Tibial nerve (tissue), 4 donors: Measurements from ENCODE around the gene XRCC4. TPM values are rescaled to one million over a fixed set of nuclear protein-coding genes. Genes with fewer than 3 reads are reported as not detected.

Source experiments
- DNase-seq, 2 donors: peaks; one replicate each; pipeline ENCODE4 v3.0.0-alpha.2; 2019; ENCODE audit warnings: low spot score in 2 of 2
- H3K27ac ChIP-seq, 4 donors: fragments of 200-600 bp; sonication (generic) in 3 of 4; one replicate each; pipeline ENCODE4 v1.5.1; 2017 to 2019; ENCODE audit warnings: mild to moderate bottlenecking in 1 of 4
- H3K27me3 ChIP-seq, 2 donors: fragments of 200-600 bp; sonication (generic) in 1 of 2; one replicate each; pipeline versions ENCODE4 v1.5.1 to v1.6.0; 2017 to 2019
- H3K36me3 ChIP-seq, 3 donors: fragments of 200-600 bp; sonication (generic); one replicate each; pipeline ENCODE4 v1.5.1; 2018 to 2019
- H3K4me1 ChIP-seq, 4 donors: fragments of 200-600 bp; sonication (generic) in 3 of 4; one replicate each; pipeline ENCODE4 v1.5.1; 2017 to 2019
- H3K4me3 ChIP-seq, 4 donors: fragments of 200-600 bp; sonication (generic) in 3 of 4; one replicate each; pipeline ENCODE4 v1.5.1; 2017 to 2019; ENCODE audit warnings: mild to moderate bottlenecking in 1 of 4, moderate library complexity in 1 of 4
- H3K9me3 ChIP-seq, 4 donors: fragments of 200-600 bp; sonication (generic) in 3 of 4; one replicate each; pipeline ENCODE4 v1.5.1; 2017 to 2019
- CTCF ChIP-seq, 5 experiments: fragments of 200-600 bp in 3 of 5; fragments of 450-650 bp in 2 of 5; sonication (generic) in 3 of 5; IDR thresholded peaks; one replicate each; pipeline ENCODE4 v1.5.1; 2016 to 2019; ENCODE audit warnings: antibody characterized with exemption in 5 of 5, mild to moderate bottlenecking in 3 of 5, moderate library complexity in 2 of 5
- EP300 ChIP-seq, 2 donors: sonication (generic); formaldehyde crosslinking; IDR thresholded peaks; one replicate each; pipeline ENCODE4 v1.6.1; 2017; ENCODE audit warnings: antibody characterized with exemption in 2 of 2, mild to moderate bottlenecking in 1 of 2
- POLR2A ChIP-seq, 2 donors: fragments of 450-650 bp; IDR thresholded peaks; one replicate each; pipeline ENCODE4 v1.6.1; 2017; ENCODE audit warnings: antibody characterized with exemption in 2 of 2, mild to moderate bottlenecking in 2 of 2, moderate library complexity in 2 of 2
- WGBS, 2 donors: methylation state at CpG; one replicate each; pipeline ENCODE4 v1.1.5; 2018; 5-methylcytosine and 5-hydroxymethylcytosine counted together
- total RNA-seq, 4 donors: library from RNA; depleted of rRNA; stranded (reverse); fragments of >200 nt; gene quantifications; one replicate each; pipeline ENCODE4 v1.1.0, GENCODE V29; 2016

The XRCC4 gene
- total RNA-seq, 4 donors from 2014 or later: 3.1 to 11.7 (median 8.2) TPM

GRCh38 chr5:83394190-83394589 lies 316.8 kb downstream of the XRCC4 start:
- TF ChIP-seq POLR2A (IDR thresholded peaks at IDR 0.05) (no peak), CTCF (IDR thresholded peaks at IDR 0.05) (no peak)
- Histone ChIP-seq H3K36me3 (no peaks in the 10 kb centered on the region), H3K27ac (no peak overlapping the region), H3K27me3 (no peaks in the 10 kb centered on the region), H3K9me3 (no peaks in the 10 kb centered on the region), H3K4me1 (no peaks in the 10 kb centered on the region), H3K4me3 (no peak overlapping the region)
- WGBS, 2 donors: 92 to 96% methylated on average over 2 of the region's 2 CpGs
- DNase-seq: no peak

GRCh38 chr5:83396662-83397061 lies 319.3 kb downstream of the XRCC4 start:
- Histone ChIP-seq H3K27me3 (no peaks in the 10 kb centered on the region), H3K36me3 (no peaks in the 10 kb centered on the region), H3K4me1 (no peaks in the 10 kb centered on the region), H3K9me3 (no peaks in the 10 kb centered on the region), H3K27ac (no peak overlapping the region), H3K4me3 (no peak overlapping the region)
- TF ChIP-seq EP300 (IDR thresholded peaks at IDR 0.05): no peak
- no peak for TF ChIP-seq CTCF (IDR thresholded peaks at IDR 0.05)
- TF ChIP-seq POLR2A (IDR thresholded peaks at IDR 0.05): no peak
- WGBS, 2 donors: 84 to 93% methylated on average over 1 of the region's 1 CpG
- no peak for DNase-seq

- no peaks in the 10 kb centered on the region for H3K4me1 ChIP-seq
- H3K27me3 ChIP-seq: no peaks in the 10 kb centered on the region
- H3K36me3 ChIP-seq: no peaks in the 10 kb centered on the region
- TF ChIP-seq CTCF (IDR thresholded peaks at IDR 0.05) (no peak), EP300 (IDR thresholded peaks at IDR 0.05) (no peak), POLR2A (IDR thresholded peaks at IDR 0.05) (no peak)
- no peak overlapping the region for H3K27ac ChIP-seq
- WGBS, 2 donors: 35 to 39% methylated on average over 1 of the region's 1 CpG
- no peak for DNase-seq
- H3K9me3 ChIP-seq: no peaks in the 10 kb centered on the region
- H3K4me3 ChIP-seq: no peak overlapping the region
These were observed 320.3 kb downstream of the XRCC4 start for GRCh38 chr5:83397658-83398057.

- Histone ChIP-seq H3K27ac (no peak overlapping the region), H3K4me1 (no peaks in the 10 kb centered on the region), H3K4me3 (no peak overlapping the region), H3K9me3 (no peaks in the 10 kb centered on the region), H3K27me3 (no peaks in the 10 kb centered on the region), H3K36me3 (no peaks in the 10 kb centered on the region)
- TF ChIP-seq EP300 (IDR thresholded peaks at IDR 0.05) (no peak), POLR2A (IDR thresholded peaks at IDR 0.05) (no peak), CTCF (IDR thresholded peaks at IDR 0.05) (no peak)
- 90 to 91% methylated on average over 4 of the region's 4 CpGs for WGBS, 2 donors
- no peak for DNase-seq
These were observed 322.9 kb downstream of the XRCC4 start for GRCh38 chr5:83400241-83400640.

DNA sequence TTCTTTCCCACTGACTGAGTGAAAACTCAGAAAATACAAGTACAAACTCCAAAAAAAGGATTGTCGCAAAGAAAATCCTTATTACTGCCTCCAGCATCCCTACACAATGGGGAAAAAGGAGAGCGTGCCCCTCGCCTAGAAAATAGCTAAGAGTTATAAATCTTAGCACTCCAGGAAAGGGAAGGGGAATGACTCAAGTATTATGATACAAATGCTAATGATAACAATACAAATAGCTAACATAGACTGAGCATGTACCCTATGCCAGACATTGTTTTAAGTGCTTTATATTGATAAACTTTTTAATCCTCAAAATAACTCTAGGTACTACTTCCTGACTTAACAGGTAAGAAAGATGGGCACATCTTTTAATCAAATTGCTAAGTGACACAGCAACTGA lies 323.4 kb downstream of the XRCC4 start:
- whole genome bisulfite sequencing, 2 donors: 86 to 88% methylated on average over 3 of the region's 3 CpGs
- no peaks in the 10 kb centered on the region for H3K36me3 ChIP-seq
- no peaks in the 10 kb centered on the region for H3K9me3 ChIP-seq
- no peak for DNase-seq
- no peak overlapping the region for H3K27ac ChIP-seq
- no peaks in the 10 kb centered on the region for H3K4me1 ChIP-seq
- no peak for TF ChIP-seq EP300 (IDR thresholded peaks at IDR 0.05)
- H3K4me3 ChIP-seq: no peak overlapping the region
- no peaks in the 10 kb centered on the region for H3K27me3 ChIP-seq

DNA sequence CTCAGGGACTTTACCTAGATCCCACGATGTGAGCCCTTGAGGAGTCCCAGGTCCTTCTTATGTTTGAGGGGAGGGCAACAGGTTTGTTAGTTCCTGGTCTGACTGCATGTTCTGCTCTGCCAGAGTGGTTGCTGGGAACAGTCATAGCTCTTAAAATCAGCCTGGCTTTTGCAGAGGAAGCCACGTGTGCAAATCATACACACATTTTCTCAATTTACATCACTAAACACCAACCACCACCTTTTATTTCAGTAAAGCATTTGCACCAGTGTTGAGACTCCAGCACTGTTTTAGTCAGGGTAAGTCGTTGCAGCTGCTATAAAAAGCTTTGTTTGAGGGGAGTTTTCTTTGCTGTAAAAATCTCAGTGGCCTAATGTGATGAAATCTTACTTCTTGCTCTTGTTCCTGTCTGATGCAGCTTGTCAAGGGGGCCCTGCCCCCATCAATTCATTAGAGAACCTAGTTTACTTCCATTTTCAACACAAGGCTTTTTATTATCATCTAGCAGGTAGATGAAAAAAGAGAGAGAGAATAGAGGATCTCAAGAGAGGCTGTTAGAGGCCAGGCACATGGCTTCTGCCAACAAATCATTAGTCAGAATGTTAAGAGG lies 323.9 kb downstream of the XRCC4 start:
- 29 to 32% methylated on average over 3 of the region's 3 CpGs for WGBS, 2 donors
- Histone ChIP-seq H3K9me3 (no peaks in the 10 kb centered on the region), H3K36me3 (no peaks in the 10 kb centered on the region), H3K27me3 (no peaks in the 10 kb centered on the region), H3K4me1 (no peaks in the 10 kb centered on the region), H3K27ac (no peak overlapping the region), H3K4me3 (no peak overlapping the region)
- DNase-seq: no peak
- no peak for TF ChIP-seq CTCF (IDR thresholded peaks at IDR 0.05)
- TF ChIP-seq POLR2A (IDR thresholded peaks at IDR 0.05): no peak
- no peak for TF ChIP-seq EP300 (IDR thresholded peaks at IDR 0.05)
